PC-3 (cell line): ENCODE results near the gene ZAP70. TPM values are rescaled to one million over a fixed set of nuclear protein-coding genes. Genes with fewer than 3 reads are reported as not detected.

ENCODE experiments used
- ATAC-seq: fragments of 200-7000 bp; cut with Tn5 transposase; 2 replicates; pipeline ENCODE4 v1.9.1; 2020; ENCODE audit warnings: mild to moderate bottlenecking, moderate library complexity
- BruUV-seq: library from RNA; stranded (reverse); fragments of 400-500 nt; replicated peaks from 2 replicates; lab custom pipeline; 2021; lab: Mats Ljungman, UMichigan
- CTCF ChIA-PET: fragments of 300-600 bp; sonication (Branson Sonifier 250); formaldehyde crosslinking; loops from one replicate; lab custom pipeline; 2022; ENCODE audit warnings: antibody characterized with exemption; lab: Charles Lee
- POLR2A ChIA-PET: fragments of 300-600 bp; sonication (Branson Sonifier 250); formaldehyde crosslinking; loops from one replicate; lab custom pipeline; 2022; ENCODE audit warnings: antibody characterized with exemption; ENCODE audit not compliant: unreplicated experiment; lab: Charles Lee
- DNase-seq: peaks from one replicate; pipeline ENCODE4 v3.0.0-alpha.2; 2015
- H2AFZ ChIP-seq: fragments of 300-600 bp; sonication (generic); 2 replicates; pipeline ENCODE4 v1.6.0; 2016; ENCODE audit warnings: antibody characterized with exemption, low read length
- H3F3A ChIP-seq: fragments of 300-600 bp; sonication (generic); one replicate; pipeline ENCODE4 v1.6.0; 2017; ENCODE audit warnings: antibody characterized with exemption, low read length, control low read depth, mild to moderate bottlenecking; ENCODE audit not compliant: unreplicated experiment
- H3K27ac ChIP-seq: fragments of 300-600 bp; sonication (generic); 2 replicates; pipeline ENCODE4 v1.5.1; 2016; ENCODE audit warnings: mild to moderate bottlenecking, low read length
- H3K27me3 ChIP-seq: fragments of 300-600 bp; sonication (generic); 2 replicates; pipeline ENCODE4 v1.6.1; 2016; ENCODE audit warnings: low read length, mixed read lengths
- H3K36me3 ChIP-seq: fragments of 300-600 bp; sonication (generic); 2 replicates; pipeline ENCODE4 v1.6.1; 2016; ENCODE audit warnings: low read depth, mixed run types, low read length, mixed read lengths
- H3K4me1 ChIP-seq: fragments of 300-600 bp; sonication (generic); 2 replicates; pipeline ENCODE4 v1.5.1; 2016; ENCODE audit warnings: low read length; ENCODE audit not compliant: insufficient read depth
- H3K4me2 ChIP-seq: fragments of 300-600 bp; sonication (generic); 2 replicates; pipeline ENCODE4 v1.6.0; 2016; ENCODE audit warnings: low read length
- H3K4me3 ChIP-seq: fragments of 300-600 bp; sonication (generic); 2 replicates; pipeline ENCODE4 v1.5.1; 2016; ENCODE audit warnings: mild to moderate bottlenecking, low read length, mixed read lengths
- H3K79me2 ChIP-seq: fragments of 300-600 bp; sonication (generic); 2 replicates; pipeline ENCODE4 v1.6.1; 2017; ENCODE audit warnings: low read length, mixed read lengths
- H3K9ac ChIP-seq: fragments of 300-600 bp; sonication (generic); 2 replicates; pipeline ENCODE4 v1.6.0; 2016; ENCODE audit warnings: mild to moderate bottlenecking, low read length
- H3K9me2 ChIP-seq: fragments of 300-600 bp; sonication (generic); replicated peaks from 2 replicates; pipeline ENCODE4 v1.6.1; 2016; ENCODE audit warnings: mixed run types, low read length, mixed read lengths
- H3K9me3 ChIP-seq: fragments of 300-600 bp; sonication (generic); 2 replicates; pipeline ENCODE4 v1.6.1; 2016; ENCODE audit warnings: low read length, mixed read lengths
- H4K20me1 ChIP-seq: fragments of 300-600 bp; sonication (generic); 2 replicates; pipeline ENCODE4 v1.6.1; 2016; ENCODE audit warnings: low read length, mixed read lengths
- CTCF ChIP-seq: fragments of 300-600 bp; sonication (generic); conservative IDR thresholded peaks from 2 replicates; pipeline ENCODE4 v1.5.1; 2017; ENCODE audit warnings: antibody characterized with exemption, low read depth, mild to moderate bottlenecking, low read length
- EZH2 ChIP-seq: fragments of 300-600 bp; sonication (generic); IDR thresholded peaks from one replicate; pipeline ENCODE4 v1.6.1; 2017; ENCODE audit warnings: antibody characterized with exemption, mild to moderate bottlenecking, low read length; ENCODE audit not compliant: unreplicated experiment
- EZH2phosphoT487 ChIP-seq: fragments of 300-600 bp; sonication (generic); IDR thresholded peaks from 2 replicates; pipeline ENCODE4 v1.6.1; 2018; ENCODE audit warnings: mild to moderate bottlenecking, antibody characterized with exemption, low read length, borderline replicate concordance
- intact Hi-C: fragments of 100-400 bp; cut with micrococcal nuclease; formaldehyde crosslinking; loops from 2 replicates; pipeline ENCODE4 v1.9.0; 2023
- total RNA-seq: library from RNA; depleted of rRNA; stranded (reverse); fragments of >200 nt; gene quantifications from 2 replicates; pipeline ENCODE4 v1.2.3, GENCODE V29; 2014

Gene ZAP70
- total RNA-seq, 1 experiment from 2014 or later, result not detected

GRCh38 chr2:97775074-97775473 is 61.7 kb downstream of the ZAP70 start:
- POLR2A ChIA-PET, result no interaction called here
- Histone ChIP-seq H2AFZ (no peak overlapping the region), H3F3A (no peaks in the 10 kb centered on the region), H3K4me1 (no peaks in the 10 kb centered on the region), H3K27ac (no peak overlapping the region), H3K9ac (no peak overlapping the region), H3K79me2 (no peaks in the 10 kb centered on the region), H3K36me3 (peaks cover 14% of the 10 kb centered on the region), H3K4me3 (no peak overlapping the region), H3K9me3 (no peaks in the 10 kb centered on the region), H3K9me2 (no peaks in the 10 kb centered on the region), H3K4me2 (no peak overlapping the region), H4K20me1 (no peaks in the 10 kb centered on the region), H3K27me3 (no peaks in the 10 kb centered on the region)
- TF ChIP-seq EZH2, result no peak
- TF ChIP-seq EZH2phosphoT487, result no peak
- no peak for TF ChIP-seq CTCF
- no TSS peak for BruUV-seq
- DNase-seq, result no peak
- CTCF ChIA-PET, result interaction anchor here (0.6 to 1.0 kb wide), 2 partner anchors 17 to 311 kb away, joined by 3 read pairs; no protein-coding TSS in a partner anchor
- intact Hi-C loops, result no loop called here
- no peak for ATAC-seq

- H3K4me1 ChIP-seq, result peaks cover 5% of the 10 kb centered on the region; the same call in 1 of the 2 replicates
- H3K4me3 ChIP-seq, result no peak overlapping the region
- H3K79me2 ChIP-seq, result no peaks in the 10 kb centered on the region
- ATAC-seq (no peak), DNase-seq (no peak)
- ChIA-PET CTCF (no interaction called here), POLR2A (no interaction called here)
- no peaks in the 10 kb centered on the region for H3F3A ChIP-seq
- no peak overlapping the region for H3K9ac ChIP-seq
- H3K27me3 ChIP-seq, result no peaks in the 10 kb centered on the region
- H4K20me1 ChIP-seq, result no peaks in the 10 kb centered on the region
- TF ChIP-seq EZH2, result no peak
- no peak for TF ChIP-seq EZH2phosphoT487
- no peak for TF ChIP-seq CTCF
- no peaks in the 10 kb centered on the region for H3K9me2 ChIP-seq
- H3K36me3 ChIP-seq, result peaks cover 5% of the 10 kb centered on the region; the same call in 1 of the 2 replicates
- H3K9me3 ChIP-seq, result no peaks in the 10 kb centered on the region
- no peak overlapping the region for H2AFZ ChIP-seq
- intact Hi-C loops, result no loop called here
- H3K4me2 ChIP-seq, result no peak overlapping the region
- H3K27ac ChIP-seq, result no peak overlapping the region
- BruUV-seq, result no TSS peak
Measured at GRCh38 chr2:97779141-97779540, 65.8 kb downstream of the ZAP70 start.

- Histone ChIP-seq H4K20me1 (no peaks in the 10 kb centered on the region), H3F3A (no peaks in the 10 kb centered on the region), H3K4me1 (peaks cover 5% of the 10 kb centered on the region; the same call in 1 of the 2 replicates), H3K27ac (no peak overlapping the region), H3K9me2 (no peaks in the 10 kb centered on the region), H3K36me3 (0 out of 2 replicates have a peak, but pooled peaks cover 2% of the 10 kb centered on the region), H3K79me2 (no peaks in the 10 kb centered on the region), H2AFZ (no peak overlapping the region), H3K9ac (no peak overlapping the region), H3K9me3 (no peaks in the 10 kb centered on the region), H3K27me3 (no peaks in the 10 kb centered on the region), H3K4me3 (no peak overlapping the region), H3K4me2 (no peak overlapping the region)
- TF ChIP-seq EZH2 (no peak), EZH2phosphoT487 (no peak)
- BruUV-seq, result no TSS peak
- CTCF ChIA-PET, result no interaction called here
- ATAC-seq, result peak; percentile 43
- peak; percentile 6 for DNase-seq
- POLR2A ChIA-PET, result no interaction called here
- intact Hi-C loops, result no loop called here
Measured at GRCh38 chr2:97781981-97782380, 68.6 kb downstream of the ZAP70 start.
